NCI-H2081 treated with DMSO at 0.1 percent for 48 hours (cell line): ENCODE measurements around the gene CBR1.

Experiments
- DNase-seq: peaks from one replicate; lab custom pipeline; 2025; lab: John Stamatoyannopoulos, UW

The CBR1 gene

DNA sequence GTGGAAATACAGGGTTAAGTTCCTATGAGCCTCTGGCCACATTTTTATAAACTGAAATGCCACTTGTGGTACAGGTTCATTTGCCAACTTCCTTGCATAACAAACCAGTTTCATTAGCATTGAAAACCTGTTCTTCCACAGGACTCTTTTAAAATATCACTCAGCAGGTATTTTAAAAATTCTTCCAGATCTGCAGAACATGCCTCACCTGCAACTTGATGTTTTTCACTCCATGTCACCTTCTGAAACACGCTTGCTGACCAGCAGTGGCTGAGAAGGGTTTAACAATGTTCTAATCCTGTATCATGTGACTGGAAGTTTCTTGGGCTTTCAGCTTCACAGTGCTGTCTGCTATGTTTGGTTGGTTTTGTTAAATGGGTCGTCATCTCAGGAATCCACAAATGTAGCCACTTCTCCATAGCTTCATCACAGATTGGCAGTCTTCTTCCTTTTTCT lies 47.5 kb downstream of the CBR1 start:
- no peak for DNase-seq

DNA sequence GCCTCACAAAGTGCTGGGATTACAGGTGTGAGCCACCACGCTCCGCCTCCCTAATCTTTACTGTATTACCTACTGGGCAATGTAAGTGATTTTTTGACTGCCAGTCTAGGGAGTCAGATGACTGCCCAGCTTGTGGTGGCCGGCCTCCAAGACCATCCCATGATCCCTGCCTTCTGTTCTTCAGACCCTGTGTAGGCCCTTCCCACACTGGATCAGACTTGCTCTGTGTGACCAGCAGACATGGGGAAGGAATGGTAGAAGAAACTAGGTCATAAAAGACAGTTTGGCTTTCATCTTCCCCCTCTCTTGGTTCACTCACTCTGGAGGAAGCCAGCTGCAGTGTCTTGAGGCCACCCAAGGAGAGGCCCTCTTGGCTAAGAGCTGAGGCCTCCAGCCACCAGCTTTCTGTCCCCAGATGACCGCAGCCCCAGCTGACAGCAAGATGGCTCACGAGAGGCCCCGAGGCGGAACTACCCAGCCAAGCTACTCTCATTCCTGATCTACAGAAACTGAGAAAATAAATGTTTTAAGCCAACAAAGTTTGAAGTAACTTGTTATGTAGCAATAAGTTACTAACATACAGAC lies 50.6 kb downstream of the CBR1 start:
- DNase-seq, result no peak
